RPMI7951 (cell line): ENCODE results near the gene HSF2. TPM values are rescaled to one million over a fixed set of nuclear protein-coding genes. Genes with fewer than 3 reads are reported as not detected.
"Not testable (repeated sequence)": the region's sequence is repeated elsewhere in the genome, so short reads cannot be mapped to it uniquely, and the experiment has no call there.

Experiments
- DNase-seq: peaks from one replicate; pipeline ENCODE4 v3.0.0-alpha.2; 2012; ENCODE audit warnings: low read depth
- total RNA-seq: library from RNA; depleted of rRNA; stranded (reverse); fragments of >200 nt; shearing (Covaris generic); gene quantifications from 2 replicates; pipeline ENCODE4 v1.2.3, GENCODE V29; 2014; rRNA removed

Gene HSF2
- total RNA-seq, 1 experiment from 2014 or later = 22.5 TPM

DNA sequence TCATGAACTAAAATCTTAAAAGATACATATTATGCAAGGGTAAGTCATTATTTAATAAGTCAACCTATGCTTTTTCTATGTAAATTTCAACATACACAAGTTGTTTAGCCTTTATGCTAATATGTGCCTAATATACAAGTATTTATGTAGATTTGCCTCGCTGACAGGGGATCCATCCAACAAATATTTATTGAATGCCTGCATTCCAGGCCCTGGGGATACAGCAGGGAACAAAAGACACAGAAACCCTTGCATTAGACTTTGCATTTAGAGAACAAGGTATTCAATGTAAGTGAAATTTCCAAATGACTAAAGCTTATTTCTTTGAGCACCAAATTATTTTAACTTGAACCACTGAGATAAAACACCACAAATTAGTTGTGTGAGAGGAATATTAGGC lies 53.1 kb downstream of the HSF2 start:
- no peak for DNase-seq

DNA sequence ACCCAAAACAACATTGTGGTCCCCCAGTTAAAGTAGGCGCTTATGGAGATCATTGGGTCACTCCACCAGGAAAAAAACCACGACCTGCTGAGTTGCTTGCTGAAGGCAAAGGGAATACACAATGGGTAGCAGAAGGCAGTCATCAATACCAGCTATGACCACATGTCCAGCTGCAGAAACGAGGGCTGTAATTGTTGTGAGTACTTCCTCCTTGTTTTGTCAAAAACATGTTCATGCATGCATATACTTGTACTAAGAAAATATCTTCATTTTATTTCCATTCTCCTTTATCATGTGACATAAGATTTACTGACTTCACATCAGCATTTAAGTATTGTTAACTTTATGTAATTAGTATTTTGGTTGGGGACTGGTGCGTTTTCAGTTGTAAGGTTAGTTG lies 55.2 kb downstream of the HSF2 start:
- DNase-seq = no peak

DNA sequence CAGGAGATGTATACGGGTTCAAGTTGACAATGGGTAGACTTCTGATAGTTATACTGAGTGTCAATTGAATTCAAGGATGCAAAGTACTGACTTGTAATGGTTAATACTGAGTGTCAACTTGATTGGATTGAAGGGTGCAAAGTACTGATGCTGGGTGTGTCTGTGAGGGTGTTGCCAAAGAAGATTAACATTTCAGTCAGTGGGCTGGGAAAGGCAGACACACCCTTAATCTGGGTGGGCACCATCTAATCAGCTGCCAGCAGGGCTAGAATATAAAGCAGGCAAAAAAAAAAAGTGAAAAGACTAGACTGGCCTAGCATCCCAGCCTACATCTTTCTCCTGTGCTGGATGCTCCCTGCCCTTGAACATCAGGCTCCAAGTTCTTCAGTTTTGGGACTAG lies 55.7 kb downstream of the HSF2 start:
- not testable (repeated sequence) for DNase-seq

GRCh38 chr6:122458087-122458486 lies 58.6 kb downstream of the HSF2 start:
- no peak for DNase-seq

DNA sequence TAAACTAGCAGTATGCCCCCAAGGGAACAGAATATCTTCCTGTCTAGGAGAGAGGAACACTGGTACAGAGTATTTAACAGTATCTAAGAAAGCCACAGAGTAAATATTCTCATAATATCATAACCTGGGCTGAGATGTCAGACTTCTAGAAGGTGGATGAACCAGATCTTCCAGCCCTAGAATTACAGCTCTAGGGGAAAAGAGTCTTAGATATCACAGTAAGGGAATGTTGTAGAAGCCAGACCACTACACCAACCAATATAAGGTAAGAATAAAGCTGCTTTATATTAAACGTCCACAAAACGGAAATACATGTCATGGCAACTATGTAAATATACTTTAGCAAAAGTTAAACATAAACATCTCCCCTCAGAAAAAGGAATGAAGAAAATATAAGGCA lies 59.8 kb downstream of the HSF2 start:
- no peak for DNase-seq

GRCh38 chr6:122459865-122460416 lies 60.5 kb downstream of the HSF2 start:
- DNase-seq = not testable (repeated sequence)

GRCh38 chr6:122461885-122462284 lies 62.4 kb downstream of the HSF2 start:
- DNase-seq = no peak

- DNase-seq = peak; percentile 90
These were observed 71.9 kb downstream of the HSF2 start, which contains the start of gene SERINC1 for GRCh38 chr6:122471107-122472021. SERINC1 (minus strand) TSS chr6:122471807; CDS start chr6:122471737, 70 bp downstream.

GRCh38 chr6:122472022-122472340 lies 72.5 kb downstream of the HSF2 start:
- no peak for DNase-seq

DNA sequence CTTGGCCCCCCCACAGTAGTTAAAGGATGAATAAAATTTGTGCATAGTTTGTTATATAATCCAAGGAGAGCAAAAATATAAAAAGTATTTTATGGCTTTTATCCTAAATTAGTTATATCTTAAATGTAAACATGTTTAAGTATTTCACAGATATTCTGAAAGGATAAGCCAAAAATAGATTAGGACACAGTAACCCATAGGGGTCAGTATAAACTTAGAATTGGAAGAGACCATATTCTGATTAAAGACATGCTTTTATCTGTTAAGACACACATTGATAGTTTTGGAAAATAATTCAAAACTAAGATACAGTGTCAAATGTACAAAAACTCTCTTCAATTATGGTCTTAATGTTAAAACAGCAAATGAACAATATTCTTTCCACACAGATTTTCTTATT lies 76.7 kb downstream of the HSF2 start:
- DNase-seq = peak; percentile 17

DNA sequence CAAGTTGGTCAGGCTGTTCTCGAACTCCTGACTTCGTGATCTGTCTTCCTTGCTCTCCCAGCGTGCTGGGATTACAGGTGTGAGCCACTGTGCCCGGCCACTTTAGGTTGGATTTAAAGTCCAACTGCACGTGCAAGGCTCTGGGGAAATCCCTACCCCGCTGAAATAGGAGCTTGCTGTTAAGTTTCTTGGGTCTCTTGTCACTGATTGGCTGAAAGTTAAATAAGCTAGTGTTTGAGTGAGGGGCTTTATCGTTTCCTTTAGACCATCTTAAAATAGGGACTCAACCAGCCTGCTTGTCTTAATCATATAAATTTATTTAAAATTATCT lies 83.3 kb downstream of the HSF2 start:
- no peak for DNase-seq

Other genes with a start within 250 kb of the HSF2 start
- gene SERINC1, start 72.2 kb downstream of the HSF2 start, total RNA-seq = 147 and 172 TPM in 2 replicates
- gene PKIB, start 210.8 kb downstream of the HSF2 start, total RNA-seq = 0.72 TPM in 1 of 2 replicates, not detected in the other